HepG2 (cell line): ENCODE measurements around the gene MFAP1. TPM values are rescaled to one million over a fixed set of nuclear protein-coding genes. Genes with fewer than 3 reads are reported as not detected.

ENCODE experiments used
- AKAP8 ChIP-seq: sonication (generic); formaldehyde crosslinking; IDR thresholded peaks from 2 replicates; pipeline ENCODE4 v1.5.1; 2020; ENCODE audit warnings: mild to moderate bottlenecking, missing genetic modification reagents
- CBFB ChIP-seq: sonication (generic); formaldehyde crosslinking; IDR thresholded peaks from 2 replicates; pipeline ENCODE4 v1.4.0; 2020; ENCODE audit warnings: missing genetic modification reagents
- EP300 ChIP-seq, 3 experiments: sonication (generic) in 1 of 3; formaldehyde crosslinking in 1 of 3; IDR thresholded peaks; 2 replicates each; pipeline versions ENCODE4 v1.5.1 to v1.6.1; 2011 to 2020; ENCODE audit warnings: low read depth in 2 of 3, low read length in 2 of 3, borderline replicate concordance in 1 of 3, improper control_type of control experiment in 1 of 3, mild to moderate bottlenecking in 1 of 3, missing genetic modification reagents in 1 of 3, moderate library complexity in 1 of 3
- FOSL2 ChIP-seq: sonication (generic); formaldehyde crosslinking; IDR thresholded peaks from 2 replicates; pipeline ENCODE4 v1.4.0; 2020; ENCODE audit warnings: missing genetic modification reagents
- FOXO1 ChIP-seq: sonication (generic); formaldehyde crosslinking; IDR thresholded peaks from 2 replicates; pipeline ENCODE4 v1.4.0; 2020; ENCODE audit warnings: missing genetic modification reagents
- GATAD1 ChIP-seq: IDR thresholded peaks from 2 replicates; pipeline ENCODE4 v1.6.1; 2016; ENCODE audit warnings: missing genetic modification reagents, missing compliant biosample characterization
- GTF2F1 ChIP-seq: fragments of 150-350 bp; IDR thresholded peaks from 2 replicates; pipeline ENCODE4 v1.6.1; 2014; ENCODE audit warnings: low read length
- MED1 ChIP-seq: sonication (generic); formaldehyde crosslinking; IDR thresholded peaks from 2 replicates; pipeline ENCODE4 v1.4.0; 2020; ENCODE audit warnings: missing genetic modification reagents
- MXD4 ChIP-seq: IDR thresholded peaks from 2 replicates; pipeline ENCODE4 v1.6.1; 2016; ENCODE audit warnings: mild to moderate bottlenecking, missing biosample characterization, missing genetic modification reagents
- NCOR1 ChIP-seq: fragments of 200-600 bp; sonication (generic); IDR thresholded peaks from 2 replicates; pipeline ENCODE4 v1.7.0; 2017; ENCODE audit warnings: antibody characterized with exemption, low read length, borderline replicate concordance
- RFX3 ChIP-seq: IDR thresholded peaks from 2 replicates; pipeline ENCODE4 v1.6.1; 2016; ENCODE audit warnings: missing biosample characterization, missing genetic modification reagents
- ZBTB3 ChIP-seq: sonication (generic); formaldehyde crosslinking; IDR thresholded peaks from 2 replicates; pipeline ENCODE4 v1.4.0; 2020; ENCODE audit warnings: low read depth, mild to moderate bottlenecking, moderate library complexity, missing genetic modification reagents, borderline replicate concordance
- ZBTB38 ChIP-seq: sonication (generic); formaldehyde crosslinking; IDR thresholded peaks from 2 replicates; pipeline ENCODE4 v1.5.1; 2020; ENCODE audit warnings: mild to moderate bottlenecking, missing genetic modification reagents
- ZFX ChIP-seq: sonication (generic); formaldehyde crosslinking; IDR thresholded peaks from 2 replicates; pipeline ENCODE4 v1.4.0; 2020; ENCODE audit warnings: mild to moderate bottlenecking, low read depth, missing genetic modification reagents, moderate library complexity
- ZNF317 ChIP-seq: sonication (generic); formaldehyde crosslinking; IDR thresholded peaks from 2 replicates; pipeline ENCODE4 v1.5.0; 2020; ENCODE audit warnings: mild to moderate bottlenecking, missing genetic modification reagents
- ZNF432 ChIP-seq: sonication (generic); formaldehyde crosslinking; IDR thresholded peaks from 2 replicates; pipeline ENCODE4 v1.5.0; 2020; ENCODE audit warnings: missing genetic modification reagents, mild to moderate bottlenecking, borderline replicate concordance
- ZNF567 ChIP-seq: sonication (generic); formaldehyde crosslinking; IDR thresholded peaks from 2 replicates; pipeline ENCODE4 v1.8.1; 2023; ENCODE audit warnings: mild to moderate bottlenecking, missing genetic modification reagents, borderline replicate concordance
- polyA plus RNA-seq, 8 experiments: library from polyadenylated mRNA; depleted of rRNA in 3 of 8; stranded (reverse) in 7 of 8; unstranded in 1 of 8; fragments of >200 nt; fragmentation: Illumina TruSeq in 4 of 8; extraction: Trizol in 4 of 8; gene quantifications; 2 replicates each; pipeline versions ENCODE4 v1.2.1 to v1.2.3, GENCODE V29; 2011 to 2016; ENCODE audit warnings: low read depth in 4 of 8, missing spikeins in 1 of 8, mixed read lengths in 1 of 8; ENCODE audit not compliant: insufficient read depth in 1 of 8
- total RNA-seq, 5 experiments: library from RNA; depleted of rRNA; stranded (reverse); fragments of >200 nt; fragmentation: Illumina TruSeq; extraction: Trizol; gene quantifications; 2 replicates each; pipeline ENCODE4 v1.2.3, GENCODE V29; 2016; ENCODE audit warnings: low read depth in 1 of 5
- TF ChIP-seq, protein P1 (sequence below): sonication (generic); formaldehyde crosslinking; IDR thresholded peaks from 2 replicates; pipeline ENCODE4 v1.8.1; 2023; ENCODE audit warnings: mild to moderate bottlenecking, missing genetic modification reagents
- TF ChIP-seq, protein P2 (sequence below): IDR thresholded peaks from 2 replicates; pipeline ENCODE4 v1.6.1; 2012; ENCODE audit warnings: low read depth, low read length, improper control_type of control experiment
- TF ChIP-seq, protein P3 (sequence below): fragments of 450-650 bp; IDR thresholded peaks from 2 replicates; pipeline ENCODE4 v1.6.1; 2016
- TF ChIP-seq, protein P4 (sequence below): sonication (generic); formaldehyde crosslinking; IDR thresholded peaks from 2 replicates; pipeline ENCODE4 v1.4.0; 2020; ENCODE audit warnings: missing genetic modification reagents
- TF ChIP-seq, protein P5 (sequence below): IDR thresholded peaks from 2 replicates; pipeline ENCODE4 v1.6.1; 2016; ENCODE audit warnings: missing compliant biosample characterization, missing genetic modification reagents, borderline replicate concordance

The MFAP1 gene
- total and polyA plus RNA-seq, 2 of the 13 experiments (the other 11 are each of a cell fraction or from before 2014, with no cell fraction given) = 11.8 to 39.5 TPM

DNA sequence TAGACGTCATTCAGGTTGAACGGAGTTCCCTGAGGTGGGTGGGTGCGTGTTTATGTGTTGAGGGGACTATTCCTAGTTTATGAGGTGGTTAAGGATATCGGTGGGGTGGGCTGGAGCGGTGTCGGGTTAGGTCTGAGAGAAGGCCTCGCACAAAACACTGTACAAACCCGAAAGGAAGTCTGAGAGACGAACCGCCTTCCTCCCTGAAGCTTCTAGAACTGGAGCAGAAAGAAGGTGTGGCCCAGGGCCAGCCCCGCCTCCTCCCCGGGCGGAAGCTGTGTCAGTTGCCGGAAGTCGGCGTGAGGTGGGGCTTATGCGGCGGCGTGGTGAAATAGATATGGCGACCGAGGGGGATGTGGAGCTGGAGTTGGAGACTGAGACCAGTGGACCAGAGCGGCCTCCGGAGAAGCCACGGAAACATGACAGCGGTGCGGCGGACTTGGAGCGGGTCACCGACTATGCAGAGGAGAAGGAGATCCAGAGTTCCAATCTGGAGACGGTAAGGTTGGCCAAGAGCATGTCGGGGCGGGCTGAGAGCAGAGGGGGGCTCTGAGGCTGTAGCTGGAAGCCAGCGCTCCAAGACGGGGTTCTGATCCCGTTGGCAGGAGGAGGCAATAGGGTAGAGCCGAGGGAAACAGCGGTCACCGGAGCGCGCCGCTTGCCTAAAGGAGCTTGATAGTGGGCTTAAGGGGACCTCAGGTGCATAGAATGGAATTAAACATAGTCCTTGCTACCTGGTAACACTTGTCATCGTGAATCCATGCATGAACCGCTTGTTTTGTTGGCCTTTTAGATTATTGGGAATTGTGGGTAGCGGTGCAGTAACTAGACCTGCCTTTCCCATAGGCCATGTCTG, 24.0 kb downstream of the MFAP1 start, which contains the start of gene HYPK (continued):
- TF ChIP-seq, protein P1, sequence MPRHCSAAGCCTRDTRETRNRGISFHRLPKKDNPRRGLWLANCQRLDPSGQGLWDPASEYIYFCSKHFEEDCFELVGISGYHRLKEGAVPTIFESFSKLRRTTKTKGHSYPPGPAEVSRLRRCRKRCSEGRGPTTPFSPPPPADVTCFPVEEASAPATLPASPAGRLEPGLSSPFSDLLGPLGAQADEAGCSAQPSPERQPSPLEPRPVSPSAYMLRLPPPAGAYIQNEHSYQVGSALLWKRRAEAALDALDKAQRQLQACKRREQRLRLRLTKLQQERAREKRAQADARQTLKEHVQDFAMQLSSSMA (CRISPR knock-in tag) = peak; percentile 54; the same call in 1 of the 2 replicates
- TF ChIP-seq GATAD1 (CRISPR knock-in tag) (peak; percentile 82), ZFX (CRISPR knock-in tag) (peak; percentile 66), ZNF432 (CRISPR knock-in tag) (no peak), AKAP8 (CRISPR knock-in tag) (peak; percentile 73), GTF2F1 (no peak), ZNF317 (CRISPR knock-in tag) (0 out of 2 replicates have a peak, but pooled peaks have one; percentile 60), FOSL2 (CRISPR knock-in tag) (peak; percentile 34), CBFB (CRISPR knock-in tag) (0 out of 2 replicates have a peak, but pooled peaks have one; percentile 39), ZNF567 (CRISPR knock-in tag) (no peak), NCOR1 (no peak), RFX3 (CRISPR knock-in tag) (no peak), ZBTB3 (CRISPR knock-in tag) (no peak), ZBTB38 (CRISPR knock-in tag) (peak; percentile 65; the same call in 1 of the 2 replicates), MXD4 (CRISPR knock-in tag) (peak; percentile 71; the same call in 1 of the 2 replicates), EP300 (IDR thresholded peaks at IDR 0.05; ENCODE audit: low read depth in 2 of 2, low read length in 2 of 2) (peak in 1 of 2 experiments; percentile 35; a peak in 1 of 4 replicates), EP300 (CRISPR knock-in tag; IDR thresholded peaks at IDR 0.05; ENCODE audit: borderline replicate concordance) (no peak), FOXO1 (CRISPR knock-in tag) (no peak), MED1 (CRISPR knock-in tag) (peak; percentile 61)
- TF ChIP-seq, protein P2, sequence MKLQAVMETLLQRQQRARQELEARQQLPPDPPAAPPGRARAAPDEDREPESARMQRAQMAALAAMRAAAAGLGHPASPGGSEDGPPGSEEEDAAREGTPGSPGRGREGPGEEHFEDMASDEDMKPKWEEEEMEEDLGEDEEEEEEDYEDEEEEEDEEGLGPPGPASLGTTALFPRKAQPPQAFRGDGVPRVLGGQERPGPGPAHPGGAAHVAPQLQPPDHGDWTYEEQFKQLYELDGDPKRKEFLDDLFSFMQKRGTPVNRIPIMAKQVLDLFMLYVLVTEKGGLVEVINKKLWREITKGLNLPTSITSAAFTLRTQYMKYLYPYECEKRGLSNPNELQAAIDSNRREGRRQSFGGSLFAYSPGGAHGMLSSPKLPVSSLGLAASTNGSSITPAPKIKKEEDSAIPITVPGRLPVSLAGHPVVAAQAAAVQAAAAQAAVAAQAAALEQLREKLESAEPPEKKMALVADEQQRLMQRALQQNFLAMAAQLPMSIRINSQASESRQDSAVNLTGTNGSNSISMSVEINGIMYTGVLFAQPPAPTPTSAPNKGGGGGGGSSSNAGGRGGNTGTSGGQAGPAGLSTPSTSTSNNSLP = no peak
- TF ChIP-seq, protein P3, sequence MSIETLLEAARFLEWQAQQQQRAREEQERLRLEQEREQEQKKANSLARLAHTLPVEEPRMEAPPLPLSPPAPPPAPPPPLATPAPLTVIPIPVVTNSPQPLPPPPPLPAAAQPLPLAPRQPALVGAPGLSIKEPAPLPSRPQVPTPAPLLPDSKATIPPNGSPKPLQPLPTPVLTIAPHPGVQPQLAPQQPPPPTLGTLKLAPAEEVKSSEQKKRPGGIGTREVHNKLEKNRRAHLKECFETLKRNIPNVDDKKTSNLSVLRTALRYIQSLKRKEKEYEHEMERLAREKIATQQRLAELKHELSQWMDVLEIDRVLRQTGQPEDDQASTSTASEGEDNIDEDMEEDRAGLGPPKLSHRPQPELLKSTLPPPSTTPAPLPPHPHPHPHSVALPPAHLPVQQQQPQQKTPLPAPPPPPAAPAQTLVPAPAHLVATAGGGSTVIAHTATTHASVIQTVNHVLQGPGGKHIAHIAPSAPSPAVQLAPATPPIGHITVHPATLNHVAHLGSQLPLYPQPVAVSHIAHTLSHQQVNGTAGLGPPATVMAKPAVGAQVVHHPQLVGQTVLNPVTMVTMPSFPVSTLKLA = peak; percentile 37; the same call in 1 of the 2 replicates
- TF ChIP-seq, protein P4, sequence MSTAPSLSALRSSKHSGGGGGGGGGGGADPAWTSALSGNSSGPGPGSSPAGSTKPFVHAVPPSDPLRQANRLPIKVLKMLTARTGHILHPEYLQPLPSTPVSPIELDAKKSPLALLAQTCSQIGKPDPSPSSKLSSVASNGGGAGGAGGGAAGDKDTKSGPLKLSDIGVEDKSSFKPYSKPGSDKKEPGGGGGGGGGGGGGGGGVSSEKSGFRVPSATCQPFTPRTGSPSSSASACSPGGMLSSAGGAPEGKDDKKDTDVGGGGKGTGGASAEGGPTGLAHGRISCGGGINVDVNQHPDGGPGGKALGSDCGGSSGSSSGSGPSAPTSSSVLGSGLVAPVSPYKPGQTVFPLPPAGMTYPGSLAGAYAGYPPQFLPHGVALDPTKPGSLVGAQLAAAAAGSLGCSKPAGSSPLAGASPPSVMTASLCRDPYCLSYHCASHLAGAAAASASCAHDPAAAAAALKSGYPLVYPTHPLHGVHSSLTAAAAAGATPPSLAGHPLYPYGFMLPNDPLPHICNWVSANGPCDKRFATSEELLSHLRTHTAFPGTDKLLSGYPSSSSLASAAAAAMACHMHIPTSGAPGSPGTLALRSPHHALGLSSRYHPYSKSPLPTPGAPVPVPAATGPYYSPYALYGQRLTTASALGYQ = no peak
- TF ChIP-seq, protein P5, sequence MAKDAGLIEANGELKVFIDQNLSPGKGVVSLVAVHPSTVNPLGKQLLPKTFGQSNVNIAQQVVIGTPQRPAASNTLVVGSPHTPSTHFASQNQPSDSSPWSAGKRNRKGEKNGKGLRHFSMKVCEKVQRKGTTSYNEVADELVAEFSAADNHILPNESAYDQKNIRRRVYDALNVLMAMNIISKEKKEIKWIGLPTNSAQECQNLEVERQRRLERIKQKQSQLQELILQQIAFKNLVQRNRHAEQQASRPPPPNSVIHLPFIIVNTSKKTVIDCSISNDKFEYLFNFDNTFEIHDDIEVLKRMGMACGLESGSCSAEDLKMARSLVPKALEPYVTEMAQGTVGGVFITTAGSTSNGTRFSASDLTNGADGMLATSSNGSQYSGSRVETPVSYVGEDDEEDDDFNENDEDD (CRISPR knock-in tag) = peak; percentile 59; the same call in 1 of the 2 replicates
